CD4-positive, alpha-beta T cell (primary cell): ENCODE results near the gene LRRC49. TPM values are rescaled to one million over a fixed set of nuclear protein-coding genes. Genes with fewer than 3 reads are reported as not detected.

Source experiments
- ATAC-seq: fragments of 200-7000 bp; cut with Tn5 transposase; one replicate; pipeline ENCODE4 v1.10.0; 2022; ENCODE audit warnings: mild to moderate bottlenecking; ENCODE audit not compliant: poor library complexity
- CTCF ChIA-PET: fragments of 350-600 bp; sonication (Branson Sonifier 250); formaldehyde crosslinking; loops from one replicate; lab custom pipeline; 2021; ENCODE audit warnings: antibody characterized with exemption, inconsistent platforms; lab: Charles Lee
- POLR2A ChIA-PET: fragments of 350-600 bp; sonication (Branson Sonifier 250); formaldehyde crosslinking; loops from one replicate; lab custom pipeline; 2021; ENCODE audit warnings: antibody characterized with exemption, inconsistent platforms; lab: Charles Lee
- DNase-seq, 14 experiments: peaks; one replicate each; pipeline ENCODE4 v3.0.0-alpha.2; 2013 to 2020; ENCODE audit warnings: mixed read lengths in 2 of 14
- H3K27ac ChIP-seq, 2 donors: one replicate each; pipeline versions ENCODE4 v1.5.1 to v1.7.0; 2013; ENCODE audit warnings: low read length in 2 of 2, low read depth in 1 of 2, mild to moderate bottlenecking in 1 of 2
- H3K27me3 ChIP-seq, 2 experiments: 1 replicate in 1 of 2; 2 replicates in 1 of 2; pipeline versions ENCODE4 v1.6.1 to v1.7.0; 2013; ENCODE audit warnings: low read length in 2 of 2, control low read depth in 1 of 2, mild to moderate bottlenecking in 1 of 2, moderate library complexity in 1 of 2; ENCODE audit not compliant: insufficient read depth in 2 of 2, control insufficient read depth in 1 of 2
- H3K36me3 ChIP-seq: one replicate; pipeline ENCODE4 v1.6.1; 2013; ENCODE audit warnings: low read length, control low read depth; ENCODE audit not compliant: insufficient read depth
- H3K4me1 ChIP-seq: one replicate; pipeline ENCODE4 v1.6.1; 2013; ENCODE audit warnings: low read length, control low read depth; ENCODE audit not compliant: insufficient read depth
- H3K4me3 ChIP-seq: one replicate; pipeline ENCODE4 v1.5.1; 2013; ENCODE audit warnings: mild to moderate bottlenecking, low read length, moderate library complexity
- H3K9me3 ChIP-seq, 2 experiments: 1 replicate in 1 of 2; 2 replicates in 1 of 2; pipeline versions ENCODE4 v1.6.1 to v1.7.0; 2013; ENCODE audit warnings: low read length in 2 of 2, mild to moderate bottlenecking in 2 of 2, control low read depth in 1 of 2, moderate library complexity in 1 of 2; ENCODE audit not compliant: control insufficient read depth in 1 of 2, insufficient read depth in 1 of 2
- H3K27ac Mint-ChIP-seq: one replicate; pipeline ENCODE4 v1.8.0; 2020; ENCODE audit warnings: mixed read lengths
- H3K27me3 Mint-ChIP-seq: one replicate; pipeline ENCODE4 v1.8.0; 2021; ENCODE audit warnings: mixed read lengths
- H3K36me3 Mint-ChIP-seq: one replicate; pipeline ENCODE4 v1.8.0; 2021; ENCODE audit warnings: low read depth, mixed read lengths
- H3K4me1 Mint-ChIP-seq: one replicate; pipeline ENCODE4 v1.8.0; 2021; ENCODE audit warnings: low read depth, mixed read lengths
- H3K4me3 Mint-ChIP-seq: one replicate; pipeline ENCODE4 v1.8.0; 2020; ENCODE audit warnings: mild to moderate bottlenecking, mixed read lengths
- H3K9me3 Mint-ChIP-seq: one replicate; pipeline ENCODE4 v1.8.0; 2020; ENCODE audit warnings: mixed read lengths
- intact Hi-C, 2 experiments: fragments of 100-400 bp; cut with DNase I in 1 of 2; cut with micrococcal nuclease in 1 of 2; formaldehyde crosslinking; loops; one replicate each; pipeline versions ENCODE4 v1.15.1 to v1.9.0; 2023 to 2025; cut with DNase I, micrococcal nuclease
- total RNA-seq, 174 experiments: library from RNA in 2 of 174; stranded (reverse) in 2 of 174; gene quantifications; one replicate each; pipeline ENCODE4 v1.2.3 and lab custom pipeline; 2021 to 2026
- TF ChIP-seq, protein P1 (sequence below): fragments of 200-600 bp; IDR thresholded peaks from one replicate; pipeline ENCODE4 v1.8.0; 2022; ENCODE audit warnings: antibody characterized with exemption, mild to moderate bottlenecking

LRRC49 gene
- total RNA-seq, 2 experiments from 2014 or later = 0.39 to 0.49 TPM

DNA sequence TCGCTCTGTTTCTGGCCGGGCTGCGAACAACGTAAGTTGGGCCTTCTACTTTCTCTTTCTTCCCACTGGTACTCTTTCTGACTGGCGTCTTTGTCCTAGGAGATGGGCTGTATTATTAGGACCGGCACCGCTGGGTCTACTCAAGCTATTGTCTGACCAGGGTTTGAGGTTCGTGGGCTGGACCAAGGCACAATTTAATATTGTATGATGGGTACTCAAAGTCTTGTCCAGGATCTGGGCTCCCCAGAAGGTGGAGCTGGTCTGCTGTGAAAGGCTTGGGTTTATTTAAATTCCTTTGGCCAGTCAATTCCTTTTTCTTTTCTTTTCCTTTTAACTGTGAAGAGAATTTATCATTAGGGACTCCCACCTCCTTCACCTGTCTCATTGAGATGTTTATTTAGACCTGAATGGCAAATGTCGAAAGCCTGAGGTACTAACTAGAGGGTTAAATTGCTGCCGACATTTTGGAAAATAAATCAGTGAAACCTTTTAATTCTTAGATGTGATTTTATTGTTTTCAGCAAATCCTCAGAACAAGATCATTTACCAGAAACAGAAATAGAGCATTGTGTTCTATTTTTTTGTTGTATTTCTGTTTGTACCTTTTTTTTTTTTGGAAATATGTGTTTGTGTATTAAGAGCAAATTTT lies 410 bp downstream of the LRRC49 start:
- Mint-ChIP-seq H3K4me3 (peak overlapping the region; percentile 84), H3K9me3 (no peaks in the 10 kb centered on the region), H3K27me3 (peaks cover 79% of the 10 kb centered on the region), H3K4me1 (peaks cover 17% of the 10 kb centered on the region), H3K27ac (peak overlapping the region; percentile 38), H3K36me3 (no peaks in the 10 kb centered on the region)
- H3K27me3 ChIP-seq = peaks cover 22 to 47% of the 10 kb centered on the region in 2 experiments
- TF ChIP-seq, protein P1, sequence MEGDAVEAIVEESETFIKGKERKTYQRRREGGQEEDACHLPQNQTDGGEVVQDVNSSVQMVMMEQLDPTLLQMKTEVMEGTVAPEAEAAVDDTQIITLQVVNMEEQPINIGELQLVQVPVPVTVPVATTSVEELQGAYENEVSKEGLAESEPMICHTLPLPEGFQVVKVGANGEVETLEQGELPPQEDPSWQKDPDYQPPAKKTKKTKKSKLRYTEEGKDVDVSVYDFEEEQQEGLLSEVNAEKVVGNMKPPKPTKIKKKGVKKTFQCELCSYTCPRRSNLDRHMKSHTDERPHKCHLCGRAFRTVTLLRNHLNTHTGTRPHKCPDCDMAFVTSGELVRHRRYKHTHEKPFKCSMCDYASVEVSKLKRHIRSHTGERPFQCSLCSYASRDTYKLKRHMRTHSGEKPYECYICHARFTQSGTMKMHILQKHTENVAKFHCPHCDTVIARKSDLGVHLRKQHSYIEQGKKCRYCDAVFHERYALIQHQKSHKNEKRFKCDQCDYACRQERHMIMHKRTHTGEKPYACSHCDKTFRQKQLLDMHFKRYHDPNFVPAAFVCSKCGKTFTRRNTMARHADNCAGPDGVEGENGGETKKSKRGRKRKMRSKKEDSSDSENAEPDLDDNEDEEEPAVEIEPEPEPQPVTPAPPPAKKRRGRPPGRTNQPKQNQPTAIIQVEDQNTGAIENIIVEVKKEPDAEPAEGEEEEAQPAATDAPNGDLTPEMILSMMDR = no peak
- no peak for DNase-seq
- H3K4me1 ChIP-seq = peaks cover 17% of the 10 kb centered on the region
- no peak overlapping the region for H3K27ac ChIP-seq
- no peak for ATAC-seq
- ChIA-PET CTCF (no interaction called here), POLR2A (no interaction called here)
- H3K9me3 ChIP-seq = peaks cover 0 to 8% of the 10 kb centered on the region in 2 experiments
- no peaks in the 10 kb centered on the region for H3K36me3 ChIP-seq
- intact Hi-C loops = no loop called here
- peak overlapping the region; percentile 64 for H3K4me3 ChIP-seq

DNA sequence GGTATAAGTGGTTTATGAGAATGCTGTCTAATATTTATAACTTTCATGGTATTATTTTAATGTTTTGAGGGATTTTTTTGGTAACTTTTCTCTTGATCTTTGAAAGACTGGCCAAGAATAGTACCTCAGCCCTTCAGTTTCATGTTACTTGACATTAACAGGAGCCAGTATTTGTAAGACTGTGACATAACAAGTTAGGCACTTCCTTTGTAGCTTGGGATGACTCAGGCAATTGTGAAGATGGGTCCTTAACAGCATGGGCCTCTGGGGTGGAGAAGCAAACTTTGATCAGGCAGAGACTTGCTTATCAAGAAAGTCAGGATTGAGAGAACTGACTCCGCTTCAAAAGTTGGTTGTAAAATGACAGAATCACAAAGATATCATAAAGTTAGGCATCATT lies 9.5 kb downstream of the LRRC49 start:
- H3K27me3 Mint-ChIP-seq = peaks cover 52% of the 10 kb centered on the region
- no peaks in the 10 kb centered on the region for H3K4me1 Mint-ChIP-seq
- Histone ChIP-seq H3K36me3 (no peaks in the 10 kb centered on the region), H3K9me3 (no peaks in the 10 kb centered on the region), H3K4me1 (no peaks in the 10 kb centered on the region), H3K27me3 (peaks cover 2 to 7% of the 10 kb centered on the region in 2 experiments), H3K4me3 (no peak overlapping the region), H3K27ac (no peak overlapping the region)
- no peak overlapping the region for H3K27ac Mint-ChIP-seq
- ATAC-seq (no peak), DNase-seq (no peak)
- H3K36me3 Mint-ChIP-seq = no peaks in the 10 kb centered on the region
- ChIA-PET POLR2A (no interaction called here), CTCF (no interaction called here)
- no peak overlapping the region for H3K4me3 Mint-ChIP-seq
- TF ChIP-seq, protein P1 = no peak
- intact Hi-C loops = no loop called here
- H3K9me3 Mint-ChIP-seq = no peaks in the 10 kb centered on the region

DNA sequence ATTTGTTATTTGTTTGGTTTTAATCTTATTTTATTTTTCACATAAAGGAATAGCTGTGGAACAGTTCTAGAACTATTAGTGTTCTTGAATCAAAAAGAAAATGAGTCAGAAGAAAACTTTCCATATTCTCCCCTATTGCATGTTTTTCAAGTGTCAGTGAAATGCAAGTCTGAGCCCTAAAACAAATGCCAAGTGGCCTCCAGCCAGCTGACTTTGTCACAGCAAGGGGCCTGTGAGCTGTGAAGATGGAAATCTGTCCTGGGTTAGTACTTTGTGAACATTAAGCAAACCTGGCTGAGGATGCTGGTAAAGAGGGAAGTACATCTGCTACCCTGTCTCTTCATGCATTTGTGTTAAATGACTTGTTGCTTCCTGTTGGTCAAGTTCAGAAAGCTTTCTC lies 14.2 kb downstream of the LRRC49 start:
- TF ChIP-seq, protein P1 = no peak
- H3K27me3 ChIP-seq = peaks cover 0 to 4% of the 10 kb centered on the region in 2 experiments

More for the DNA sequence above, 14.2 kb downstream of the LRRC49 start:
- H3K36me3 ChIP-seq = no peaks in the 10 kb centered on the region
- Mint-ChIP-seq H3K4me1 (no peaks in the 10 kb centered on the region), H3K27me3 (peaks cover 32% of the 10 kb centered on the region), H3K4me3 (no peak overlapping the region), H3K27ac (no peak overlapping the region), H3K36me3 (no peaks in the 10 kb centered on the region), H3K9me3 (peaks cover 12% of the 10 kb centered on the region)
- ChIA-PET POLR2A (no interaction called here), CTCF (no interaction called here)
- H3K4me3 ChIP-seq = no peak overlapping the region
- intact Hi-C loops = no loop called here
- H3K27ac ChIP-seq = no peak overlapping the region
- ATAC-seq (no peak), DNase-seq (no peak)
- no peaks in the 10 kb centered on the region for H3K4me1 ChIP-seq
- H3K9me3 ChIP-seq = peaks cover 0 to 14% of the 10 kb centered on the region in 2 experiments
